ENCODE measurements around the gene ASPDH. TPM values are rescaled to one million over a fixed set of nuclear protein-coding genes. Genes with fewer than 3 reads are reported as not detected.

ASPDH gene
- total and polyA plus RNA-seq, 2 of the 4 experiments (the other 2 are of a cell fraction) = not detected

DNA sequence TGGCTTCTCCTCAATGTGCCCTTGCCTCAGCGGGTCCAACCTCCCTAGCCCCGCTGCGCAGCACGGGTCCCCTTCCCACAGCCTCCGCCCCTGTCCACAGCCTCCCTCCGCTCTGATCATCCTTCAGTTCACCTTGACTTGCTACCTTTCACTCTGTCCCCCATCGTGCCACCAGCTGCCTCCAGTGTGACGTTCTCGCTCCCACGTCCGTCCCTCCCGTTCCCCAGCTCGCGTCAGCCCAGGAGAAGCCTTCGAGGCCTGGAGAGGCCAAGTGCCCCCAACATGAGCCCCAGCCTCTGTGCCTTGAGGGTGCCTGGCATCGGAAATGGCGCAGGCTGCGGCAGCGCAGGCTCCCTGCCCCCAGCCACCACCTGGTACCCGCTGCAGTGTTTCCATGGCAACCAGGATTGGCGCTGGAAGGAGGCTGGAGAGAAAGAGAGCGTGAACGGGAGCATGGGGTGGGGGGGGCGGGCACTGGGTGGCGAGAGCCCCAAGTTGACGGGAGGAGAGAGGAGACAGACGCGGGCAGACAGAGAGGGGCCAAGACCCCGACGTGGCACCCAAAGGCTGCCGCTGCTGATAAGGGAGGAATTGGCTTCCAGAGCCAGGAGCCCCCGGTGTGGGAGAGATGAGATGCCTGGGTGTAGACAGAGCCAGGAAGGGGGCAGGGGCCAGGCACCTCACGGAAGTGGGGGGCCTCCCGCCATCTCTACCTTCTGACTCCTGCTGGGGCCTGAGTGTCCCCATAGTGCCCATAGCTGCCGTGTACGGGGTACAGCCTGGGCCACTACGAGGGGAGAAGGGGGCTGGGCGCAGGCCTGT, 844 bp upstream of the ASPDH start (continued):
- TF ChIP-seq SMC3 (IDR thresholded peaks at IDR 0.05; ENCODE audit: low read depth, low read length) = no peak

DNA sequence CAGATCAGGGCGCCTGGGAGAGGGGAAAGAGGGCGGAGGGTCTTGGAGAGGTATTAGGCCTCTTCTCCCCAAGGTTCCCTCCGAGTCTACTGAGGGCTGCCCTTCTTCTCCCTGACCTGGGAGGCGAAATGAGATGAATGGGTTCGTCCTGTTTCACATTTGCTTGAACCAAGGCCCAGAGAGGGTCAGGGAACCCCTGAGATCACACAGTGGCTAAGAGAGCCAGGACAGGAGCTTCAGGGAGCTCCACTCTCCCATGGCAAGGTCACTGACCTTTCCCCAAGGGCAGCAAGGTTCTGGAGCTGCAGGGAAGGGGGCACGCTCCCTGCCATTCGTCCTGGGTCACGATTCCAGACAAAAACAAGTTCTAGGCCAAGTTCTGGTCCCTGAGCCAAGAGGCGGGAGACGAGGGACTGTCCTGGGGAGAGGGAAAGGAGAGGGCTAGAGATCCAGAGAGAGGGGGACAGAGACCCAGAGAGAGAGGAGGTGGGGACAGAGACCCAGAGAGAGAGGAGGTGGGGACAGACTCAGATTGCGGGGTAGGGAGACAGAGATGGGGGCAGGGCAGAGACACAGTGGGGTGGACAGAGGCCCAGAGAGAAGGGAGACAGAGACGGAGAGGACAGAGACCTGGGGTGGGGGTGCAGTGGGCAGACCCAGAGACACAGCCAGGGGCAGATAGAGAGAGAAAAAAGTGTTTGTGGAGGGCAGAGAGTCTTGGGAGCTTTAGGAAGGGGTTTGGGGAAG, 541 bp downstream of the ASPDH start:
- Histone ChIP-seq H3K9me1 (ENCODE audit: insufficient read depth, low read length) (no peaks in the 10 kb centered on the region; the same call in 1 of the 2 replicates), H3K36me3 (ENCODE audit: control insufficient read depth, insufficient read depth, low read length) (peaks cover 1% of the 10 kb centered on the region; the same call in 1 of the 2 replicates), H3K79me1 (ENCODE audit: low read depth in 1 of 2, low read length in 2 of 2) (peaks cover 5 to 10% of the 10 kb centered on the region in 2 experiments; a peak in 3 of 4 replicates), H2AK5ac (ENCODE audit: low read depth, low read length) (no peak overlapping the region), H3K9ac (ENCODE audit: low read depth, low read length) (no peak overlapping the region), H3K4ac (ENCODE audit: low read depth, low read length) (no peak overlapping the region), H3K23ac (ENCODE audit: low read depth, low read length) (no peak overlapping the region), H2AK9ac (replicated peaks; ENCODE audit: low read depth, low read length, poor library complexity) (no peak overlapping the region), H3K4me1 (ENCODE audit: control insufficient read depth, insufficient read depth, low read length) (peaks cover 3% of the 10 kb centered on the region), H2BK15ac (ENCODE audit: low read depth, low read length) (no peak overlapping the region), H4K20me1 (ENCODE audit: insufficient read depth, low read length) (no peaks in the 10 kb centered on the region), H2BK5ac (ENCODE audit: low read depth, low read length, poor library complexity, severe bottlenecking) (no peak overlapping the region), H2BK120ac (ENCODE audit: low read depth, low read length) (no peak overlapping the region), H3K56ac (ENCODE audit: extremely low read depth, insufficient read depth, low read length) (no peak overlapping the region), H4K91ac (ENCODE audit: insufficient read depth, low read depth, low read length) (no peak overlapping the region), H2BK20ac (ENCODE audit: low read depth, low read length) (no peak overlapping the region), H3K18ac (ENCODE audit: low read depth, low read length) (no peak overlapping the region), H2AFZ (replicated peaks; ENCODE audit: low read length, poor library complexity) (no peak overlapping the region), H3K4me2 (ENCODE audit: low read depth, low read length) (no peak overlapping the region), H4K5ac (ENCODE audit: low read depth, low read length) (no peak overlapping the region), H3K27me3 (ENCODE audit: control insufficient read depth, insufficient read depth, low read length) (no peaks in the 10 kb centered on the region), H3K27ac (ENCODE audit: insufficient read depth, low read length) (no peak overlapping the region), H3K14ac (replicated peaks; ENCODE audit: low read depth, low read length) (no peak overlapping the region), H3K9me3 (ENCODE audit: control insufficient read depth, insufficient read depth, low read length) (no peaks in the 10 kb centered on the region), H4K8ac (ENCODE audit: low read depth in 2 of 2, low read length in 2 of 2) (no peak overlapping the region), H3K4me3 (ENCODE audit: insufficient read depth, low read depth, low read length) (no peak overlapping the region)
- CTCF ChIA-PET = no interaction called here
- no TSS peak for BruUV-seq (replicated peaks)
- POLR2A ChIA-PET (ENCODE audit: unreplicated experiment) = interaction anchor here (0.6 kb wide), 1 partner anchor 30 kb away, joined by 12 read pairs; no protein-coding TSS in a partner anchor
- in situ Hi-C loops (cut with MboI; ENCODE audit: low sequenced_read_pairs) (no loop called here), intact Hi-C loops (cut with micrococcal nuclease) (no loop called here), dilution Hi-C loops (cut with HindIII; ENCODE audit: low sequenced_read_pairs, unreplicated experiment) (no loop called here)
- no peak for ATAC-seq (ENCODE audit: low read depth)
- no peak for DNase-seq
- 70% methylated on average over 6 of the region's 12 CpGs; no CpG with 5 or more reads in 1 of the 2 experiments for WGBS, 2 experiments (ENCODE audit: extremely low coverage in 2 of 2, insufficient read length in 1 of 2)
- TF ChIP-seq, protein P1, sequence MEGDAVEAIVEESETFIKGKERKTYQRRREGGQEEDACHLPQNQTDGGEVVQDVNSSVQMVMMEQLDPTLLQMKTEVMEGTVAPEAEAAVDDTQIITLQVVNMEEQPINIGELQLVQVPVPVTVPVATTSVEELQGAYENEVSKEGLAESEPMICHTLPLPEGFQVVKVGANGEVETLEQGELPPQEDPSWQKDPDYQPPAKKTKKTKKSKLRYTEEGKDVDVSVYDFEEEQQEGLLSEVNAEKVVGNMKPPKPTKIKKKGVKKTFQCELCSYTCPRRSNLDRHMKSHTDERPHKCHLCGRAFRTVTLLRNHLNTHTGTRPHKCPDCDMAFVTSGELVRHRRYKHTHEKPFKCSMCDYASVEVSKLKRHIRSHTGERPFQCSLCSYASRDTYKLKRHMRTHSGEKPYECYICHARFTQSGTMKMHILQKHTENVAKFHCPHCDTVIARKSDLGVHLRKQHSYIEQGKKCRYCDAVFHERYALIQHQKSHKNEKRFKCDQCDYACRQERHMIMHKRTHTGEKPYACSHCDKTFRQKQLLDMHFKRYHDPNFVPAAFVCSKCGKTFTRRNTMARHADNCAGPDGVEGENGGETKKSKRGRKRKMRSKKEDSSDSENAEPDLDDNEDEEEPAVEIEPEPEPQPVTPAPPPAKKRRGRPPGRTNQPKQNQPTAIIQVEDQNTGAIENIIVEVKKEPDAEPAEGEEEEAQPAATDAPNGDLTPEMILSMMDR (conservative IDR thresholded peaks at IDR 0.05; ENCODE audit: low read depth, low read length) = no peak
- TF ChIP-seq, protein P2, sequence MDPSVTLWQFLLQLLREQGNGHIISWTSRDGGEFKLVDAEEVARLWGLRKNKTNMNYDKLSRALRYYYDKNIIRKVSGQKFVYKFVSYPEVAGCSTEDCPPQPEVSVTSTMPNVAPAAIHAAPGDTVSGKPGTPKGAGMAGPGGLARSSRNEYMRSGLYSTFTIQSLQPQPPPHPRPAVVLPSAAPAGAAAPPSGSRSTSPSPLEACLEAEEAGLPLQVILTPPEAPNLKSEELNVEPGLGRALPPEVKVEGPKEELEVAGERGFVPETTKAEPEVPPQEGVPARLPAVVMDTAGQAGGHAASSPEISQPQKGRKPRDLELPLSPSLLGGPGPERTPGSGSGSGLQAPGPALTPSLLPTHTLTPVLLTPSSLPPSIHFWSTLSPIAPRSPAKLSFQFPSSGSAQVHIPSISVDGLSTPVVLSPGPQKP (IDR thresholded peaks at IDR 0.05; ENCODE audit: borderline replicate concordance, low read depth, low read length) = no peak
- TF ChIP-seq SMC3 (IDR thresholded peaks at IDR 0.05; ENCODE audit: low read depth, low read length) (no peak), FOS (IDR thresholded peaks at IDR 0.05; ENCODE audit: low read depth, low read length) (no peak), MAZ (IDR thresholded peaks at IDR 0.05; ENCODE audit: borderline replicate concordance, low read depth, low read length) (no peak), MAFK (IDR thresholded peaks at IDR 0.05; ENCODE audit: low read depth, low read length) (no peak), POLR2A (IDR thresholded peaks at IDR 0.05; ENCODE audit: low read depth, low read length) (no peak), CEBPB (IDR thresholded peaks at IDR 0.05; ENCODE audit: low read depth, low read length) (no peak), RFX5 (IDR thresholded peaks at IDR 0.05; ENCODE audit: low read depth, low read length) (no peak)
- TF ChIP-seq, protein P3, sequence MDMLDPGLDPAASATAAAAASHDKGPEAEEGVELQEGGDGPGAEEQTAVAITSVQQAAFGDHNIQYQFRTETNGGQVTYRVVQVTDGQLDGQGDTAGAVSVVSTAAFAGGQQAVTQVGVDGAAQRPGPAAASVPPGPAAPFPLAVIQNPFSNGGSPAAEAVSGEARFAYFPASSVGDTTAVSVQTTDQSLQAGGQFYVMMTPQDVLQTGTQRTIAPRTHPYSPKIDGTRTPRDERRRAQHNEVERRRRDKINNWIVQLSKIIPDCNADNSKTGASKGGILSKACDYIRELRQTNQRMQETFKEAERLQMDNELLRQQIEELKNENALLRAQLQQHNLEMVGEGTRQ (IDR thresholded peaks at IDR 0.05; ENCODE audit: low read depth, low read length) = no peak
